Caco-2 (cell line): ENCODE results near the gene PAPPA. TPM values are rescaled to one million over a fixed set of nuclear protein-coding genes. Genes with fewer than 3 reads are reported as not detected.

Experiments
- BruUV-seq: library from RNA; stranded (reverse); fragments of 400-500 nt; replicated peaks from 2 replicates; lab custom pipeline; 2021; lab: Mats Ljungman, UMichigan
- CTCF ChIA-PET: fragments of 300-600 bp; sonication (Branson Sonifier 250); formaldehyde crosslinking; loops from one replicate; lab custom pipeline; 2022; ENCODE audit warnings: antibody characterized with exemption; lab: Charles Lee
- POLR2A ChIA-PET: fragments of 300-600 bp; sonication (Branson Sonifier 250); formaldehyde crosslinking; loops from one replicate; lab custom pipeline; 2022; ENCODE audit warnings: antibody characterized with exemption; lab: Charles Lee
- DNase-seq, 2 experiments: peaks; one replicate each; pipeline versions ENCODE4 v3.0.0 to v3.0.0-alpha.2; 2020 to 2022
- H3K27me3 ChIP-seq: replicated peaks from 2 replicates; pipeline ENCODE4 v1.6.0; 2011; ENCODE audit warnings: low read length; ENCODE audit not compliant: control insufficient read depth, insufficient read depth
- H3K36me3 ChIP-seq: 2 replicates; pipeline ENCODE4 v1.5.1; 2011; ENCODE audit warnings: low read length; ENCODE audit not compliant: control insufficient read depth, insufficient read depth
- H3K4me1 ChIP-seq: fragments of 250-450 bp; sonication (Bioruptor Pico); 2 replicates; pipeline ENCODE4 v1.5.1; 2020; ENCODE audit warnings: mild to moderate bottlenecking
- H3K4me3 ChIP-seq: 2 replicates; pipeline ENCODE4 v1.5.1; 2011; ENCODE audit warnings: low read depth, mild to moderate bottlenecking, control low read depth, low read length
- H3K9me3 ChIP-seq: fragments of 250-450 bp; sonication (Bioruptor Pico); 2 replicates; pipeline ENCODE4 v1.5.1; 2020; ENCODE audit warnings: mild to moderate bottlenecking, moderate library complexity
- H3K27ac Mint-ChIP-seq: one replicate; pipeline ENCODE4 v1.8.0; 2022; ENCODE audit warnings: mixed read lengths; ENCODE audit not compliant: unreplicated experiment
- H3K27me3 Mint-ChIP-seq: one replicate; pipeline ENCODE4 v1.8.0; 2022; ENCODE audit warnings: mixed read lengths; ENCODE audit not compliant: insufficient read depth, unreplicated experiment
- H3K36me3 Mint-ChIP-seq: one replicate; pipeline ENCODE4 v1.8.0; 2022; ENCODE audit warnings: mild to moderate bottlenecking, mixed read lengths; ENCODE audit not compliant: insufficient read depth, unreplicated experiment
- H3K4me1 Mint-ChIP-seq: one replicate; pipeline ENCODE4 v1.8.0; 2022; ENCODE audit warnings: low read depth, mixed read lengths; ENCODE audit not compliant: unreplicated experiment
- H3K4me3 Mint-ChIP-seq: one replicate; pipeline ENCODE4 v1.8.0; 2022; ENCODE audit warnings: mild to moderate bottlenecking, moderate library complexity, mixed read lengths; ENCODE audit not compliant: unreplicated experiment
- H3K9me3 Mint-ChIP-seq: one replicate; pipeline ENCODE4 v1.8.0; 2022; ENCODE audit warnings: mixed read lengths; ENCODE audit not compliant: unreplicated experiment
- intact Hi-C: fragments of 100-400 bp; cut with micrococcal nuclease; formaldehyde crosslinking; loops from one replicate; pipeline ENCODE4 v1.10.0; 2022; ENCODE audit not compliant: unreplicated experiment
- total RNA-seq: library from RNA; stranded (reverse); gene quantifications from 2 replicates; pipeline ENCODE4 v1.2.3, GENCODE V29; 2022
- TF ChIP-seq, protein P1 (sequence below), 2 experiments: fragments of 200-600 bp in 1 of 2; IDR thresholded peaks; 1 replicate in 1 of 2; 2 replicates in 1 of 2; pipeline versions ENCODE4 v1.5.1 to v1.8.0; 2011 to 2022; ENCODE audit warnings: antibody characterized with exemption in 1 of 2, control low read depth in 1 of 2, inconsistent platforms in 1 of 2, low read depth in 1 of 2, low read length in 1 of 2, mild to moderate bottlenecking in 1 of 2, moderate library complexity in 1 of 2; ENCODE audit not compliant: insufficient read depth in 1 of 2, severe bottlenecking in 1 of 2, unreplicated experiment in 1 of 2

The PAPPA gene
- total RNA-seq, 1 experiment from 2014 or later: not detected

DNA sequence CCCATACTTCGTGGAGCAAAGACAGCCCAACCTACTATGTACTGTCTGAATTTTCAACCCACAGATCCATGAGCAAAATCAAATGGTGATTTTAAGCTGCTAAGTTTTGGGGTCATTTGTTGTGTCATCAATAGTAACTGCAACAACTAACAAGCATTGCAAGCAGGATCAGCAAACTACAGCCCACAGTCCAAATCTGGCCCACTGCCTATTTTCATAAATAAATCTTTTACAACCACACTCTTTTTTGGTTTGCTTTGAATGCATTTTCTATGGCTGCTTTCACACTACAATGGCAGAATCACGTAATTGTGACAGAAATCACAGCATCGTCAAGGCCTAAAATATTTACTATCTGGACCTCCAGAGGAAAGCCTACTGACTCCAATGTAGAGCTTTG lies 296.4 kb downstream of the PAPPA start:
- Histone ChIP-seq H3K9me3 (peaks cover 10% of the 10 kb centered on the region), H3K4me3 (no peak overlapping the region), H3K36me3 (no peaks in the 10 kb centered on the region; the same call in 1 of the 2 replicates), H3K4me1 (peaks cover 22% of the 10 kb centered on the region), H3K27me3 (no peaks in the 10 kb centered on the region)
- no TSS peak for BruUV-seq
- ChIA-PET POLR2A (no interaction called here), CTCF (no interaction called here)
- intact Hi-C loops: no loop called here
- no peaks in the 10 kb centered on the region for H3K9me3 Mint-ChIP-seq
- no peaks in the 10 kb centered on the region for H3K27me3 Mint-ChIP-seq
- TF ChIP-seq, protein P1, sequence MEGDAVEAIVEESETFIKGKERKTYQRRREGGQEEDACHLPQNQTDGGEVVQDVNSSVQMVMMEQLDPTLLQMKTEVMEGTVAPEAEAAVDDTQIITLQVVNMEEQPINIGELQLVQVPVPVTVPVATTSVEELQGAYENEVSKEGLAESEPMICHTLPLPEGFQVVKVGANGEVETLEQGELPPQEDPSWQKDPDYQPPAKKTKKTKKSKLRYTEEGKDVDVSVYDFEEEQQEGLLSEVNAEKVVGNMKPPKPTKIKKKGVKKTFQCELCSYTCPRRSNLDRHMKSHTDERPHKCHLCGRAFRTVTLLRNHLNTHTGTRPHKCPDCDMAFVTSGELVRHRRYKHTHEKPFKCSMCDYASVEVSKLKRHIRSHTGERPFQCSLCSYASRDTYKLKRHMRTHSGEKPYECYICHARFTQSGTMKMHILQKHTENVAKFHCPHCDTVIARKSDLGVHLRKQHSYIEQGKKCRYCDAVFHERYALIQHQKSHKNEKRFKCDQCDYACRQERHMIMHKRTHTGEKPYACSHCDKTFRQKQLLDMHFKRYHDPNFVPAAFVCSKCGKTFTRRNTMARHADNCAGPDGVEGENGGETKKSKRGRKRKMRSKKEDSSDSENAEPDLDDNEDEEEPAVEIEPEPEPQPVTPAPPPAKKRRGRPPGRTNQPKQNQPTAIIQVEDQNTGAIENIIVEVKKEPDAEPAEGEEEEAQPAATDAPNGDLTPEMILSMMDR (IDR thresholded peaks at IDR 0.05; ENCODE audit: insufficient read depth in 1 of 2, low read depth in 1 of 2, low read length in 1 of 2, severe bottlenecking in 1 of 2, unreplicated experiment in 1 of 2): no peak
- H3K27ac Mint-ChIP-seq: no peak overlapping the region
- H3K4me1 Mint-ChIP-seq: peaks cover 14% of the 10 kb centered on the region
- H3K36me3 Mint-ChIP-seq: no peaks in the 10 kb centered on the region
- H3K4me3 Mint-ChIP-seq: no peak overlapping the region
- DNase-seq: no peak

DNA sequence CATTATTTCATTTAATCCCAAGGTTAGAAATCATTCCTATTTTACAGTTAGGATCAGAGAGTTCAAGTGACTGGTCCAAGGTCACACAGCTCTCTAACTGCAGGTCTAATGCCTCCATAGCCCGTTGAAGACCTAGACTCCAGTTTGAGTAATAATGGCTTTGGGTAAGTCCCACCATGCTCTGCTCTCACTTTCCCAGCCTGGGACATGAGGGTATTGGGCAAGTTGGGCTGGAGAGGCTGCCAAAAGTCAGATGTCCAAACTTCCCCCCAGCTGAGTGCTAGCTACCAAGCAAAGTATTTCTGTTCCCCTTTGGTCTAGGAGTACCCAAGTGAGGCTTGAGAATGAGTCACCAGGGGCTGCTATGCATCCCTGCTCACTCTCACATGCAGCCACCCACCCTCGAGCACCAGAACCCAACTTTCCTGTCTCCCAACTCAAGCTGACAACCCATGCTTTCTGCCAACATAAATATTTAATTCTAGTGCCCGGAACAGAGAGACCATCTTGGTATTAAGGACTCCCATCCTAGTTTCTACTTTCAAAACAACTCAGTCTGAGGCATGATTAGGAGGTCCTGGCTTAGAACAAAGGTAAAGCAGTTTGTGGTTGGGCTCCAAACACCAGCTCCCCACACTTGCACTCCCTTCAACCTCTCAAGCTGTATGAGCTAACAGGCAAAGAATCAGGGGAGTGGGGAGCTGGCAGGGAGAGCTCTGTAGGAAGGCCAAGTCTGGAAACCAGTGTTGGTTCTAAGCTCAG lies 297.0 kb downstream of the PAPPA start:
- Mint-ChIP-seq H3K36me3 (no peaks in the 10 kb centered on the region), H3K9me3 (no peaks in the 10 kb centered on the region), H3K4me3 (no peak overlapping the region), H3K27ac (no peak overlapping the region), H3K4me1 (peaks cover 14% of the 10 kb centered on the region), H3K27me3 (no peaks in the 10 kb centered on the region)
- no peaks in the 10 kb centered on the region; the same call in 1 of the 2 replicates for H3K36me3 ChIP-seq
- ChIA-PET POLR2A (no interaction called here), CTCF (no interaction called here)
- peaks cover 10% of the 10 kb centered on the region for H3K9me3 ChIP-seq
- DNase-seq: no peak
- H3K4me3 ChIP-seq: no peak overlapping the region
- H3K4me1 ChIP-seq: peaks cover 22% of the 10 kb centered on the region
- TF ChIP-seq, protein P1 (IDR thresholded peaks at IDR 0.05; ENCODE audit: insufficient read depth in 1 of 2, low read depth in 1 of 2, low read length in 1 of 2, severe bottlenecking in 1 of 2, unreplicated experiment in 1 of 2): no peak
- BruUV-seq: no TSS peak
- no peaks in the 10 kb centered on the region for H3K27me3 ChIP-seq
- intact Hi-C loops: no loop called here

DNA sequence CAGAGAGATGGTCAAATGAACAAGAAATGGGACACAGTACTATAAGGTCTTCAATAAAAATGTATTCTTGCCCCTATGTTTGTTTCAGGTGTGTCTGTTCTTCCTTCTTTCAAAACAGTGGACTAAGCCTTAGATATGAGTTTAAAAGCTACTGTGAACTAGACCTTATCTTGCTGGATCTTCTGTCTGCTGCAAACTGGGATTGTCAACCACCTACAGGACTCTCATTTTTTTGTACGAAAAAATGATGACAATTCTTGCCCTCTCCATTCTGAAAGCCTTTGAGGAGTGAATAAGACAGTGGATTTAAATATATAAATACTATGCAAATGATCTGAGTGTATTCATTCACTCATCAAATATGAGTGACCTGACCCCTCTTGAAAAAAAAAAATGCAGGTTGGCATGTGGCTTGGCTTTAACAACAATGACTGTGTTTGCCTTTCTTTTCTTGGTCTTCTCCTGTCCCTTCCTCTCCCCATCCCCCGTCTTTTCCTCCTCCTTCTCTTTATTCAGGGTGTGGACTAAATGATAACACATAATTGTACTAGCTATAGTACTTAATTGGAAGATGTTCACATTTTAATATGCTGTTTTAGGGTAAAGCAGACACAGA lies 298.0 kb downstream of the PAPPA start:
- Histone ChIP-seq H3K36me3 (no peaks in the 10 kb centered on the region; the same call in 1 of the 2 replicates), H3K4me3 (no peak overlapping the region), H3K27me3 (no peaks in the 10 kb centered on the region), H3K4me1 (peaks cover 22% of the 10 kb centered on the region), H3K9me3 (peaks cover 16% of the 10 kb centered on the region)
- Mint-ChIP-seq H3K9me3 (peaks cover 10% of the 10 kb centered on the region), H3K27me3 (no peaks in the 10 kb centered on the region), H3K27ac (no peak overlapping the region), H3K4me3 (no peak overlapping the region), H3K36me3 (no peaks in the 10 kb centered on the region), H3K4me1 (peaks cover 7% of the 10 kb centered on the region)
- intact Hi-C loops: no loop called here
- BruUV-seq: no TSS peak
- ChIA-PET POLR2A (no interaction called here), CTCF (no interaction called here)
- no peak for DNase-seq
- TF ChIP-seq, protein P1 (IDR thresholded peaks at IDR 0.05; ENCODE audit: insufficient read depth in 1 of 2, low read depth in 1 of 2, low read length in 1 of 2, severe bottlenecking in 1 of 2, unreplicated experiment in 1 of 2): no peak
